ENCODE data around the gene GPR3.

The GPR3 gene

GRCh38 chr1:27392096-27392777 is at the start of gene GPR3:
Gene GPR3 (plus strand): TSS chr1:27392622. CDS start chr1:27393799, 1,177 bp downstream.
- DNase-seq (ENCODE audit: extremely low read depth, low read depth), result peak; percentile 66
- peak; percentile 67 for TF ChIP-seq CTCF (IDR thresholded peaks at IDR 0.05; ENCODE audit: low read depth, low read length)

GRCh38 chr1:27342778-27343638 is 49.4 kb upstream of the GPR3 start:
- TF ChIP-seq CTCF (IDR thresholded peaks at IDR 0.05; ENCODE audit: low read depth, low read length), result no peak
- no peak for DNase-seq (ENCODE audit: extremely low read depth, low read depth)

- TF ChIP-seq CTCF (IDR thresholded peaks at IDR 0.05; ENCODE audit: low read depth, low read length), result no peak
- no peak for DNase-seq (ENCODE audit: extremely low read depth, low read depth)
These were observed 48.8 kb upstream of the GPR3 start for GRCh38 chr1:27343639-27344025.

- TF ChIP-seq CTCF (IDR thresholded peaks at IDR 0.05; ENCODE audit: low read depth, low read length), result no peak
- no peak for DNase-seq (ENCODE audit: extremely low read depth, low read depth)
These were observed 47.1 kb upstream of the GPR3 start for GRCh38 chr1:27345272-27345671.

- DNase-seq (ENCODE audit: extremely low read depth, low read depth), result no peak
- TF ChIP-seq CTCF (IDR thresholded peaks at IDR 0.05; ENCODE audit: low read depth, low read length), result no peak
These were observed 46.1 kb upstream of the GPR3 start for GRCh38 chr1:27346357-27346756.

GRCh38 chr1:27346991-27347624 is 45.3 kb upstream of the GPR3 start:
- TF ChIP-seq CTCF (IDR thresholded peaks at IDR 0.05; ENCODE audit: low read depth, low read length), result no peak
- no peak for DNase-seq (ENCODE audit: extremely low read depth, low read depth)

Data from AG09319 (cell line).